Activated gamma-delta T cell treated with anti-CD3 and anti-CD28 coated beads, Interleukin-2, amount 50 U/mL, for 16 hours (primary cell): ENCODE measurements around the gene IMMP2L.

Source experiments
- DNase-seq: peaks from one replicate; pipeline ENCODE4 v3.0.0-alpha.2; 2020; ENCODE audit warnings: low read depth

IMMP2L gene

GRCh38 chr7:111101856-111102646 lies 460.2 kb downstream of the IMMP2L start:
- DNase-seq: no peak

- no peak for DNase-seq
These were observed 463.4 kb downstream of the IMMP2L start for GRCh38 chr7:111098926-111099250.

GRCh38 chr7:111098011-111098925 lies 464.0 kb downstream of the IMMP2L start:
- DNase-seq: peak; percentile 35

GRCh38 chr7:111096997-111097396 lies 465.3 kb downstream of the IMMP2L start:
- DNase-seq: no peak

- no peak for DNase-seq
These were observed 467.9 kb downstream of the IMMP2L start for GRCh38 chr7:111094419-111094818.

- DNase-seq: no peak
These were observed 468.8 kb downstream of the IMMP2L start for GRCh38 chr7:111093496-111093895.

GRCh38 chr7:111092406-111093236 lies 469.7 kb downstream of the IMMP2L start:
- DNase-seq: no peak

GRCh38 chr7:111091593-111092358 lies 470.5 kb downstream of the IMMP2L start:
- DNase-seq: no peak

- DNase-seq: no peak
These were observed 471.4 kb downstream of the IMMP2L start, which contains the start of gene LRRN3 for GRCh38 chr7:111090846-111091245. TSS of gene LRRN3 (plus strand) at chr7:111091127. CDS start at chr7:111122773, 31,646 bp downstream.

GRCh38 chr7:111089822-111090426 lies 472.4 kb downstream of the IMMP2L start:
- no peak for DNase-seq

GRCh38 chr7:111088328-111088727 lies 474.0 kb downstream of the IMMP2L start:
- DNase-seq: no peak

- DNase-seq: no peak
These were observed 475.8 kb downstream of the IMMP2L start for GRCh38 chr7:111086532-111086931.

GRCh38 chr7:111085356-111085755 lies 476.9 kb downstream of the IMMP2L start:
- no peak for DNase-seq

GRCh38 chr7:111083413-111083812 lies 478.9 kb downstream of the IMMP2L start:
- DNase-seq: peak; percentile 46

GRCh38 chr7:111082351-111082750 lies 479.9 kb downstream of the IMMP2L start:
- DNase-seq: no peak

- DNase-seq: no peak
These were observed 480.6 kb downstream of the IMMP2L start for GRCh38 chr7:111081546-111082267.

GRCh38 chr7:111080495-111081105 lies 481.7 kb downstream of the IMMP2L start:
- DNase-seq: no peak

GRCh38 chr7:111077001-111077400 lies 485.3 kb downstream of the IMMP2L start:
- DNase-seq: no peak

- no peak for DNase-seq
These were observed 486.1 kb downstream of the IMMP2L start for GRCh38 chr7:111076205-111076604.

GRCh38 chr7:111075498-111075897 lies 486.8 kb downstream of the IMMP2L start:
- DNase-seq: no peak
